Gastroesophageal sphincter (tissue), 4 donors: ENCODE measurements around the gene UBE2F. TPM values are rescaled to one million over a fixed set of nuclear protein-coding genes. Genes with fewer than 3 reads are reported as not detected.

ENCODE experiments used
- ATAC-seq: fragments of 150-250 bp; one replicate; pipeline ENCODE4 v1.9.1; 2016; ENCODE audit warnings: mild to moderate bottlenecking, moderate library complexity
- H3K27ac ChIP-seq, 4 donors: fragments of 200-600 bp; sonication (generic) in 3 of 4; 1 replicate in 3 of 4; 2 replicates in 1 of 4; pipeline ENCODE4 v1.5.1; 2016 to 2019
- H3K27me3 ChIP-seq: fragments of 200-600 bp; sonication (generic); one replicate; pipeline ENCODE4 v1.5.1; 2019
- H3K36me3 ChIP-seq, 2 donors: fragments of 200-600 bp; sonication (generic); one replicate each; pipeline ENCODE4 v1.5.1; 2019; ENCODE audit warnings: control low read depth in 1 of 2
- H3K4me1 ChIP-seq, 3 donors: fragments of 200-600 bp; sonication (generic); 1 replicate in 2 of 3; 2 replicates in 1 of 3; pipeline ENCODE4 v1.5.1; 2016 to 2019; ENCODE audit warnings: control low read depth in 2 of 3
- H3K4me3 ChIP-seq, 2 donors: fragments of 200-600 bp; sonication (generic); one replicate each; pipeline ENCODE4 v1.5.1; 2019; ENCODE audit warnings: mild to moderate bottlenecking in 1 of 2, moderate library complexity in 1 of 2
- H3K9me3 ChIP-seq, 3 donors: fragments of 200-600 bp; sonication (generic); one replicate each; pipeline ENCODE4 v1.5.1; 2017 to 2019; ENCODE audit warnings: control low read depth in 2 of 3
- CTCF ChIP-seq, 4 experiments: fragments of 200-600 bp in 2 of 4; fragments of 450-650 bp in 2 of 4; sonication (generic) in 1 of 4; IDR thresholded peaks; one replicate each; pipeline ENCODE4 v1.5.1; 2017 to 2019; ENCODE audit warnings: antibody characterized with exemption in 4 of 4, mild to moderate bottlenecking in 2 of 4, moderate library complexity in 2 of 4
- EP300 ChIP-seq: sonication (generic); formaldehyde crosslinking; IDR thresholded peaks from one replicate; pipeline ENCODE4 v1.6.1; 2017; ENCODE audit warnings: antibody characterized with exemption, mild to moderate bottlenecking
- POLR2A ChIP-seq, 2 donors: fragments of 450-650 bp; IDR thresholded peaks; one replicate each; pipeline ENCODE4 v1.6.1; 2017; ENCODE audit warnings: antibody characterized with exemption in 2 of 2, mild to moderate bottlenecking in 2 of 2, moderate library complexity in 1 of 2
- POLR2AphosphoS5 ChIP-seq: sonication (generic); formaldehyde crosslinking; IDR thresholded peaks from one replicate; pipeline ENCODE4 v1.6.1; 2017; ENCODE audit warnings: antibody characterized with exemption
- WGBS, 2 donors: methylation state at CpG; one replicate each; pipeline ENCODE4 v1.1.5; 2018; ENCODE audit warnings: low coverage in 1 of 2; 5-methylcytosine and 5-hydroxymethylcytosine counted together
- total RNA-seq, 4 donors: library from RNA; depleted of rRNA; stranded (reverse); fragments of >200 nt; gene quantifications; one replicate each; pipeline ENCODE4 v1.1.0, GENCODE V29; 2016

The UBE2F gene, protein sequence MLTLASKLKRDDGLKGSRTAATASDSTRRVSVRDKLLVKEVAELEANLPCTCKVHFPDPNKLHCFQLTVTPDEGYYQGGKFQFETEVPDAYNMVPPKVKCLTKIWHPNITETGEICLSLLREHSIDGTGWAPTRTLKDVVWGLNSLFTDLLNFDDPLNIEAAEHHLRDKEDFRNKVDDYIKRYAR
- total RNA-seq = 10 to 100 TPM; 85.0 to 99.5 (median 96.3) TPM

DNA sequence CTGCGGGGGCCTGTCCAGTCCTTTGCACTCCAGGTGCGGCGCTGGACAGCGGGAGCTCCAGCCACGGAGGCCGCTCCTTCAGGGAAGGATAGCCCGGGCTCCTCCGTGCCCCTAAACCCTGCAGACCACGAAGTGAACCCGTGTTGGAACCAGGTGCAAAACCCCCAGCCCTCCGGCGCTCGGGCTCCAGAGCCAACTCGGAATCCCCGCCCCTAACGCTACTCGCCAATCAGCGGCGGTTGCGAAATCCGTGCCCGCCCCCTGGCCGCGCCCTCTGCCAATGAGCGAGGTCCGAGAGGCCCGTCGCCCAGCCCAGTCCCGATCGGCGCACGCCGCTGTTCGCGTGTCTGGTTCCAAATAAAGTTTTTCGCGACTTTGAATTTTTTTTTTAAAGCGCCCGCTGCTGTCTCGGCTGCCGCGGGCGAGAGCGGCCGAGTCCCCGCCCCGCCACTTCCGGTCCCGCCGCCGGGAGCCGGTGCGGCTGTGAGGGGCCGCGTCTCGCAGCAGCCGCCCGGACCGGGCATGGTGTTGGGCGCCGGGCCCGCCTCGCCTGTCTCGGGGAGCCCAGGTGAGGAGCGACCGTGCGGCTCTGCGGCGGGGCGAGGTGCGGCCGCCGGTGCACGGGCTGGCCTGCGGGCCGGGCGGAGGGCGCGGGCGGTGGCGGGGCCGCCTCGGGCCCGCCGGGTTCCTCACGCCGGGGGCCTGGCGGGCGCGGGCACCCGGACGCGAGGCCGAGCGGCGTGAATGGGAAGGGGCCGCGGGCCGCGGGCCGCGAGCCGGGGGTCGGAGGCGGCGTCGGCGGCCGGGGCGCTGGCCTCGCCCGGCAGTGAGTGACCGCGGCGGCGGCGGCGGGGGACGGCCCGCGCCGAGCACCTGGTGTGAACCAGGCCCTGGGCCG lies at the start of gene UBE2F:
Gene UBE2F, plus strand, starts transcription at position 450 of the 898 bp plus-strand sequence. CDS start 6,094 bp downstream, outside the sequence.
- TF ChIP-seq CTCF (IDR thresholded peaks at IDR 0.05) (peak in 1 of 4 experiments; percentile 5), POLR2A (IDR thresholded peaks at IDR 0.05) (peak; percentile 82 to 84), POLR2AphosphoS5 (peak; percentile 71), EP300 (no peak)
- Histone ChIP-seq H3K9me3 (peaks cover 0 to 13% (median 0%) of the 10 kb centered on the region in 3 donors), H3K27me3 (no peaks in the 10 kb centered on the region), H3K27ac (peak within 1 kb of the TSS in 3 of 4 donors; percentile 82 to 88 (median 84)), H3K4me1 (peaks cover 0 to 51% (median 20%) of the 10 kb centered on the region in 3 donors), H3K4me3 (peak within 1 kb of the TSS; percentile 77 to 81), H3K36me3 (no peaks in the 10 kb centered on the region)
- ATAC-seq = peak; percentile 97
- 0% methylated on average over 4 to 8 of the region's 123 CpGs for WGBS, 2 donors

DNA sequence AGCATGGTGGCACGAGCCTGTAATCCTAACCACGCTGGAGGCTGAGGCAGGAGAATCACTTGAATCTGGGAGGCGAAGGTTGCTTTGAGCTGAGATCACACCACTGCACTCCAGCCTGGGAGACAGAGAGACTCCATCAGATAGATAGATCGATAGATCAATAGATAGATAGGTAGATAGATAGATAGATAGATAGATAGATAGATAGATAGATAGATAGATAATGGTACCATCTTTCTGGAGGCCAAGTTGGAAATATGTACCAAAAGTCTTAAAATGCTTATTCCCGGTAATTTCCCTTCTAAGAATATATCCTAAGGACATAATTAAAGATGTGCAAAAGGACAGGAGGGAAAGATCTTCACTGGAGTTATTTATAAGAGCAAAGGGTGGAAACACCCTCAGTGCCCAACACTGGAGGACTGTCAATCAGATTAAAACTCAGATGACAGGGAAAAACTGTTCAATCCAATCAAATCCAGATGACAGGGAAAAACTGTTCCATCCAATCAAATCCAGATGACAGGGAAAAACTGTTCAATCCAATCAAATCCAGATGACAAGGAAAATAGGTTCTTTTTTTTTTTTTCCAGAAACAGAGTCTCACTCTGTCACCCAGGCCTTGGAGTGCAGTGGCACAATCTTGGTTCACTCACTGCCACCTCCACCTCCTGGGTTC lies 49.0 kb upstream of the UBE2F start:
- H3K36me3 ChIP-seq = peaks cover 0 to 5% of the 10 kb centered on the region in 2 donors
- WGBS, 2 donors = 86 to 87% methylated on average over 1 to 3 of the region's 5 CpGs
- H3K27ac ChIP-seq = no peak overlapping the region
- H3K27me3 ChIP-seq = no peaks in the 10 kb centered on the region
- no peak for ATAC-seq
- peaks cover 0 to 18% (median under 1%) of the 10 kb centered on the region in 3 donors for H3K4me1 ChIP-seq
- no peaks in the 10 kb centered on the region for H3K9me3 ChIP-seq
- TF ChIP-seq CTCF (IDR thresholded peaks at IDR 0.05) (no peak), POLR2AphosphoS5 (no peak), POLR2A (IDR thresholded peaks at IDR 0.05) (no peak), EP300 (no peak)
- no peak overlapping the region for H3K4me3 ChIP-seq

- Histone ChIP-seq H3K36me3 (no peaks in the 10 kb centered on the region), H3K4me1 (peaks cover 0 to 33% (median 6%) of the 10 kb centered on the region in 3 donors), H3K9me3 (no peaks in the 10 kb centered on the region), H3K4me3 (no peak overlapping the region), H3K27me3 (no peaks in the 10 kb centered on the region), H3K27ac (peak overlapping the region in 3 of 4 donors; percentile 9 to 58 (median 44))
- no peak for ATAC-seq
- TF ChIP-seq POLR2AphosphoS5 (no peak), EP300 (no peak), POLR2A (IDR thresholded peaks at IDR 0.05) (no peak), CTCF (IDR thresholded peaks at IDR 0.05) (no peak)
- no CpG with 5 or more reads among the region's 6 CpGs for WGBS, 2 donors
These were observed 47.2 kb upstream of the UBE2F start for GRCh38 chr2:237919593-237919992.

- WGBS, 2 donors = 80 to 85% methylated on average over 1 to 12 of the region's 14 CpGs
- Histone ChIP-seq H3K27ac (peak overlapping the region in 2 of 4 donors; percentile 17 to 77), H3K4me1 (peaks cover 0 to 33% (median 6%) of the 10 kb centered on the region in 3 donors), H3K36me3 (no peaks in the 10 kb centered on the region), H3K9me3 (no peaks in the 10 kb centered on the region), H3K4me3 (no peak overlapping the region), H3K27me3 (no peaks in the 10 kb centered on the region)
- TF ChIP-seq POLR2A (IDR thresholded peaks at IDR 0.05) = no peak
- TF ChIP-seq CTCF (IDR thresholded peaks at IDR 0.05) = no peak
- no peak for TF ChIP-seq EP300
- no peak for TF ChIP-seq POLR2AphosphoS5
- ATAC-seq = no peak
These were observed 46.1 kb upstream of the UBE2F start for GRCh38 chr2:237920673-237921072.
